ENCODE data around the gene PABPN1. TPM values are rescaled to one million over a fixed set of nuclear protein-coding genes. Genes with fewer than 3 reads are reported as not detected.
A peak's percentile ranks its signal among the peaks of the same experiment; 100 is the strongest.

Gene PABPN1
- total and polyA plus RNA-seq, 2 of the 13 experiments (the other 11 are each of a cell fraction or from before 2014, with no cell fraction given) = 233 to 524 TPM

GRCh38 chr14:23306412-23307145 is 14.7 kb upstream of the PABPN1 start, which contains the start of gene BCL2L2 (continued):
- TF ChIP-seq, protein P1, sequence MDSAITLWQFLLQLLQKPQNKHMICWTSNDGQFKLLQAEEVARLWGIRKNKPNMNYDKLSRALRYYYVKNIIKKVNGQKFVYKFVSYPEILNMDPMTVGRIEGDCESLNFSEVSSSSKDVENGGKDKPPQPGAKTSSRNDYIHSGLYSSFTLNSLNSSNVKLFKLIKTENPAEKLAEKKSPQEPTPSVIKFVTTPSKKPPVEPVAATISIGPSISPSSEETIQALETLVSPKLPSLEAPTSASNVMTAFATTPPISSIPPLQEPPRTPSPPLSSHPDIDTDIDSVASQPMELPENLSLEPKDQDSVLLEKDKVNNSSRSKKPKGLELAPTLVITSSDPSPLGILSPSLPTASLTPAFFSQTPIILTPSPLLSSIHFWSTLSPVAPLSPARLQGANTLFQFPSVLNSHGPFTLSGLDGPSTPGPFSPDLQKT (CRISPR knock-in tag; IDR thresholded peaks at IDR 0.05; ENCODE audit: borderline replicate concordance) = no peak

DNA sequence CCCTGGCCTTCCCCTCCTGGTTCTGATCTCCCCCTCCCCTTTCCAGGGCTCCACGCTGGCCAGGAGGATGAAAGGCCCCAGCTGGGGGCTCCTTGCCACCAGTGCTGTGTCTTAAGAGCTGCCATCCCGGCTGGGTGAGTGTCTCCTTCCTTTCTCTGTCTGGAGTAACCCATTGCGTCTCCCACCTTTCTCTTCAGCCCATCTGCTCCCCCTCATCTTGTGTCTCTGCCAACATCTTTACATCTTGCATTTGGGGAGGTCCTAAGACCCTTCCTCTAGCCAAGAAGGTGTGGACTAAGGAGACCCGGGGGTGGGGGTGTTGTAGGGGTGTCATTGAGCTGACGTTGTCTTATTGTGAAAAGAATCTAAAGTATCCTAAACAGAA is 14.1 kb upstream of the PABPN1 start:
- ATAC-seq = no peak
- WGBS (ENCODE audit: low lambda C conversion rate) = 4% methylated on average over 5 of the region's 5 CpGs
- Histone ChIP-seq H3K9ac (ENCODE audit: insufficient read depth, low read depth, low read length) (peak overlapping the region; percentile 99), H3K4me1 (ENCODE audit: insufficient read depth, low read length) (peaks cover 60% of the 10 kb centered on the region), H3K9me3 (ENCODE audit: low read length) (no peaks in the 10 kb centered on the region), H2AFZ (ENCODE audit: low read length) (no peak overlapping the region), H4K20me1 (ENCODE audit: insufficient read depth, low read length) (no peaks in the 10 kb centered on the region), H3K4me2 (ENCODE audit: low read depth, low read length) (peak overlapping the region; percentile 96), H3K79me2 (ENCODE audit: insufficient read depth, low read length) (peaks cover 34% of the 10 kb centered on the region), H3K27ac (ENCODE audit: extremely low read length, insufficient read depth, low read length) (peak overlapping the region; percentile 87), H3K4me3 (replicated peaks in 1 of 3; ENCODE audit: insufficient read depth in 1 of 3, low read depth in 2 of 3, low read length in 3 of 3) (peak overlapping the region; percentile 95 to 99 (median 96)), H3K27me3 (ENCODE audit: control insufficient read depth in 1 of 2, insufficient read depth in 2 of 2, low read length in 2 of 2) (no peaks in the 10 kb centered on the region; a peak in 1 of 5 replicates), H3K36me3 (replicated peaks in 1 of 2; ENCODE audit: control insufficient read depth in 1 of 2, insufficient read depth in 2 of 2, low read length in 2 of 2) (peaks cover 27 to 38% of the 10 kb centered on the region in 2 experiments)
- in situ Hi-C loops (cut with HindIII; ENCODE audit: extremely low pct_ligation_motif_present, low pct_unique_long_range_greater_than_20kb) (loop anchor here (25.0 kb wide), 1 partner anchor 830 kb away; the partner anchor contains the start of genes EMC9, FITM1, PSME1 and PSME2), intact Hi-C loops (cut with micrococcal nuclease; ENCODE audit: unreplicated experiment) (loop anchor here (10.0 kb wide), 3 partner anchors 322 to 988 kb away; partner anchors contain the start of genes AJUBA, DCAF11, DHRS1 and NOP9)
- POLR2A ChIA-PET = interaction anchor here (0.6 to 18.7 kb wide), 34 partner anchors 12 to 1529 kb away, joined by 3 to 1053 read pairs (median 4); partner anchors contain the start of genes ACIN1, C14orf119, CBLN3 and CIDEB
- no peak for FAIRE-seq
- CTCF ChIA-PET (ENCODE audit: low intra/inter-chr PET ratio, low total read pairs) = interaction anchor here (1.3 kb wide), 1 partner anchor 15 kb away, joined by 4 read pairs; the partner anchor contains the start of gene PABPN1
- TSS peak; percentile 44 for BruUV-seq (replicated peaks)
- DNase-seq (ENCODE audit: low spot score) = no peak
- TF ChIP-seq AHR (CRISPR knock-in tag; IDR thresholded peaks at IDR 0.05) = no peak
- TF ChIP-seq DZIP1 (CRISPR knock-in tag; IDR thresholded peaks at IDR 0.05) = 0 out of 2 replicates have a peak, but pooled peaks have one; percentile 0
- TF ChIP-seq EED (CRISPR knock-in tag; IDR thresholded peaks at IDR 0.05) = peak; percentile 5; the same call in 1 of the 2 replicates
- TF ChIP-seq SMC3 (IDR thresholded peaks at IDR 0.05; ENCODE audit: low read length) = no peak
- TF ChIP-seq ZNF143 (CRISPR knock-in tag; IDR thresholded peaks at IDR 0.05) = no peak
- no peak for TF ChIP-seq ZNF329 (CRISPR knock-in tag; IDR thresholded peaks at IDR 0.05; ENCODE audit: low read depth)
- TF ChIP-seq CEBPG (CRISPR knock-in tag; IDR thresholded peaks at IDR 0.05) = no peak
- TF ChIP-seq ZSCAN22 (CRISPR knock-in tag; IDR thresholded peaks at IDR 0.05) = 0 out of 2 replicates have a peak, but pooled peaks have one; percentile 11
- TF ChIP-seq TCF7 (IDR thresholded peaks at IDR 0.05; ENCODE audit: low read depth) = 0 out of 2 replicates have a peak, but pooled peaks have one; percentile 11
- TF ChIP-seq ZBTB8A (CRISPR knock-in tag; IDR thresholded peaks at IDR 0.05; ENCODE audit: borderline replicate concordance, low read depth) = no peak
- no peak for TF ChIP-seq SIN3B (IDR thresholded peaks at IDR 0.05; ENCODE audit: low read length)
- TF ChIP-seq ZNF33B (CRISPR knock-in tag; IDR thresholded peaks at IDR 0.05) = no peak
- TF ChIP-seq ZNF720 (CRISPR knock-in tag; IDR thresholded peaks at IDR 0.05) = no peak
- TF ChIP-seq ZNF552 (CRISPR knock-in tag; IDR thresholded peaks at IDR 0.05; ENCODE audit: borderline replicate concordance) = no peak
